Adrenal gland (tissue), 12 donors: ENCODE data around the gene SLC36A3. TPM values are rescaled to one million over a fixed set of nuclear protein-coding genes. Genes with fewer than 3 reads are reported as not detected.

ENCODE experiments used
- DNase-seq, 7 donors: peaks; one replicate each; pipeline ENCODE4 v3.0.0-alpha.2; 2019 to 2020
- H3K27ac ChIP-seq, 5 donors: fragments of 200-600 bp; sonication (generic) in 4 of 5; 1 replicate in 3 of 5; 2 replicates in 2 of 5; pipeline versions ENCODE4 v1.5.1 to v1.8.0; 2016 to 2020; ENCODE audit warnings: mild to moderate bottlenecking in 1 of 5
- H3K27me3 ChIP-seq: fragments of 200-600 bp; 2 replicates; pipeline ENCODE4 v1.8.0; 2021
- H3K36me3 ChIP-seq, 2 donors: fragments of 200-600 bp; replicated peaks in 1 of 2; 1 replicate in 1 of 2; 2 replicates in 1 of 2; pipeline versions ENCODE4 v1.5.1 to v1.8.0; 2018 to 2022
- H3K4me1 ChIP-seq, 2 donors: fragments of 200-600 bp; replicated peaks in 1 of 2; 1 replicate in 1 of 2; 2 replicates in 1 of 2; pipeline versions ENCODE4 v1.5.1 to v1.8.0; 2018 to 2021
- H3K4me3 ChIP-seq, 4 donors: fragments of 200-600 bp; sonication (generic) in 3 of 4; one replicate each; pipeline ENCODE4 v1.5.1; 2016 to 2018
- H3K9me3 ChIP-seq, 3 donors: fragments of 200-600 bp; sonication (generic) in 1 of 3; replicated peaks in 1 of 3; 1 replicate in 2 of 3; 2 replicates in 1 of 3; pipeline versions ENCODE4 v1.5.1 to v1.8.0; 2016 to 2021
- POLR2A ChIP-seq, 2 donors: fragments of 450-650 bp; IDR thresholded peaks; one replicate each; pipeline ENCODE4 v1.6.1; 2017; ENCODE audit warnings: antibody characterized with exemption in 2 of 2, mild to moderate bottlenecking in 2 of 2, moderate library complexity in 1 of 2
- WGBS, 4 donors: extraction: QIAGEN DNeasy Blood & Tissue Kit in 2 of 4; methylation state at CpG; one replicate each; pipeline versions ENCODE4 v1.1.5 to v1.1.7; 2013 to 2017; 5-methylcytosine and 5-hydroxymethylcytosine counted together
- intact Hi-C, 2 donors: fragments of 100-400 bp; cut with DNase I; formaldehyde crosslinking; loops; one replicate each; pipeline versions ENCODE4 v1.14.1 to v1.15.0; 2022 to 2023
- polyA plus RNA-seq, 3 donors: library from polyadenylated mRNA; stranded (reverse); fragments of 200-250 nt in 2 of 3; fragments of 350-450 nt in 1 of 3; fragmentation: Illumina TruSeq in 1 of 3; extraction: RNeasy Lipid Tissue Mini Kit (QIAGEN cat#74804) in 1 of 3; gene quantifications; one replicate each; pipeline ENCODE4 v1.2.3, GENCODE V29; 2013 to 2014
- total RNA-seq, 9 donors: library from RNA; depleted of rRNA in 4 of 9; stranded (reverse); fragments of >200 nt in 4 of 9; fragments of 120-200 nt in 1 of 9; fragmentation: NEBNext Ultra II Directional in 1 of 9; extraction: Animal tissue kit (Norgen Biotek cat#: 25700) in 1 of 9; gene quantifications; one replicate each; pipeline versions ENCODE4 v1.1.0 to v1.2.4, GENCODE V29; 2013 to 2023
- TF ChIP-seq, protein P1 (sequence below), 6 experiments: fragments of 450-650 bp in 4 of 6; fragments of 200-600 bp in 2 of 6; sonication (generic) in 1 of 6; IDR thresholded peaks; 1 replicate in 5 of 6; 2 replicates in 1 of 6; pipeline versions ENCODE4 v1.5.1 to v1.8.0; 2016 to 2021; ENCODE audit warnings: antibody characterized with exemption in 6 of 6, mild to moderate bottlenecking in 2 of 6, moderate library complexity in 1 of 6
- donor health status: healthy with polysubstance abuse.
- donor health status: Bipolar disorder and iron deficiency.
- donor health status: DM: yes; HTN: yes; CAD: no.
- donor health status: DM: no; HTN: no; CAD: no.
- donor health status: DM: no; HTN: no; CAD: no.
- donor health status: DM: yes; HTN: yes; CAD: no.

Gene SLC36A3
- total and polyA plus RNA-seq, 12 donors, result not detected

DNA sequence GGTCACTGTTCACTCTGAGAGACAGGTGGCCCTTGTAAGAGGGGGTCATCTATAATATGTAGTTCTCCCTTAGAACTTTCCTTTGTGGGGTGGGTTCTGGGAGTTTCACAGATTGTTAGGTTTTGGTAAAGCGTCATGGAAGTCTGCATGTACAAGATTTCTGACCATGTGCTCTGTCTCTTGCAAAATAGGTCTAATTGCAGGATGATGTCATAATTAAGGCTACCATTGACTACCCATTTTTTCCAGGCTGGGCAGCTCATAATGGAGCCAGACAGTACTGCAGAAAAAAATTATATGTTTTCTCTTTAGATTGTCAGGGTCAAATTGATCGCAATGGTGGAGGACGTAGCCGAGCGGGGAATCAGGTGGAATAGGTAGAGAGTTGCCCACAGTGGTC, 54.3 kb downstream of the SLC36A3 start:
- intact Hi-C loops, result no loop called here

DNA sequence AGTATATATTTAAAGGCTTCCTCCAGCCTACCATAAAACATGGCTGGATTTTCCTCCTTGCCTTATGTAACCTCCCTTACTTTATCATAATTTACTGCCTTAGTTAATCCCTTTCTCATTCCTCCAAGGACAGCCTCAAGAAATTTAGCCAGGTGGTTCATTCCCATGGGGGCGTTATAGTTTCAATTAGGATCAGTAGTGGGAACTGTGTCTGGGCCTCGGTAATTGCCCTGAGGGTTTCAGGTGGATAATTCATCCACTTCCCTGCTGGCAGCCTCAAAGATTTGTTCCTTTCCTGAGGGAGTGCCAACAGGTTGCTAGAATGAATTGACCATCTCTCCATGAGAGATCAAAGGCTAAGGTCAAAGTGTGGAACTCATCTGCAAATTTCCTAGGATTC, 54.9 kb downstream of the SLC36A3 start:
- no peak overlapping the region for H3K4me3 ChIP-seq
- no peaks in the 10 kb centered on the region for H3K9me3 ChIP-seq
- H3K27me3 ChIP-seq, result no peaks in the 10 kb centered on the region
- DNase-seq, result no peak
- H3K27ac ChIP-seq, result no peak overlapping the region
- H3K36me3 ChIP-seq, result no peaks in the 10 kb centered on the region
- TF ChIP-seq, protein P1, sequence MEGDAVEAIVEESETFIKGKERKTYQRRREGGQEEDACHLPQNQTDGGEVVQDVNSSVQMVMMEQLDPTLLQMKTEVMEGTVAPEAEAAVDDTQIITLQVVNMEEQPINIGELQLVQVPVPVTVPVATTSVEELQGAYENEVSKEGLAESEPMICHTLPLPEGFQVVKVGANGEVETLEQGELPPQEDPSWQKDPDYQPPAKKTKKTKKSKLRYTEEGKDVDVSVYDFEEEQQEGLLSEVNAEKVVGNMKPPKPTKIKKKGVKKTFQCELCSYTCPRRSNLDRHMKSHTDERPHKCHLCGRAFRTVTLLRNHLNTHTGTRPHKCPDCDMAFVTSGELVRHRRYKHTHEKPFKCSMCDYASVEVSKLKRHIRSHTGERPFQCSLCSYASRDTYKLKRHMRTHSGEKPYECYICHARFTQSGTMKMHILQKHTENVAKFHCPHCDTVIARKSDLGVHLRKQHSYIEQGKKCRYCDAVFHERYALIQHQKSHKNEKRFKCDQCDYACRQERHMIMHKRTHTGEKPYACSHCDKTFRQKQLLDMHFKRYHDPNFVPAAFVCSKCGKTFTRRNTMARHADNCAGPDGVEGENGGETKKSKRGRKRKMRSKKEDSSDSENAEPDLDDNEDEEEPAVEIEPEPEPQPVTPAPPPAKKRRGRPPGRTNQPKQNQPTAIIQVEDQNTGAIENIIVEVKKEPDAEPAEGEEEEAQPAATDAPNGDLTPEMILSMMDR (IDR thresholded peaks at IDR 0.05), result no peak
- no peak for TF ChIP-seq POLR2A (IDR thresholded peaks at IDR 0.05)
- WGBS, 4 donors, result 72 to 84% (median 79%) methylated on average over 2 of the region's 2 CpGs
- intact Hi-C loops, result no loop called here
- peaks cover 4 to 9% of the 10 kb centered on the region in 2 donors for H3K4me1 ChIP-seq

More for the DNA sequence above, 54.3 kb downstream of the SLC36A3 start:
- H3K9me3 ChIP-seq, result no peaks in the 10 kb centered on the region
- DNase-seq, result no peak
- no peak overlapping the region for H3K4me3 ChIP-seq
- no peak for TF ChIP-seq POLR2A (IDR thresholded peaks at IDR 0.05)
- TF ChIP-seq, protein P1 (IDR thresholded peaks at IDR 0.05), result no peak
- no peaks in the 10 kb centered on the region for H3K27me3 ChIP-seq
- 74 to 95% (median 85%) methylated on average over 5 of the region's 5 CpGs for WGBS, 4 donors
- H3K4me1 ChIP-seq, result peaks cover 10 to 16% of the 10 kb centered on the region in 2 donors
- H3K36me3 ChIP-seq, result no peaks in the 10 kb centered on the region
- no peak overlapping the region for H3K27ac ChIP-seq

DNA sequence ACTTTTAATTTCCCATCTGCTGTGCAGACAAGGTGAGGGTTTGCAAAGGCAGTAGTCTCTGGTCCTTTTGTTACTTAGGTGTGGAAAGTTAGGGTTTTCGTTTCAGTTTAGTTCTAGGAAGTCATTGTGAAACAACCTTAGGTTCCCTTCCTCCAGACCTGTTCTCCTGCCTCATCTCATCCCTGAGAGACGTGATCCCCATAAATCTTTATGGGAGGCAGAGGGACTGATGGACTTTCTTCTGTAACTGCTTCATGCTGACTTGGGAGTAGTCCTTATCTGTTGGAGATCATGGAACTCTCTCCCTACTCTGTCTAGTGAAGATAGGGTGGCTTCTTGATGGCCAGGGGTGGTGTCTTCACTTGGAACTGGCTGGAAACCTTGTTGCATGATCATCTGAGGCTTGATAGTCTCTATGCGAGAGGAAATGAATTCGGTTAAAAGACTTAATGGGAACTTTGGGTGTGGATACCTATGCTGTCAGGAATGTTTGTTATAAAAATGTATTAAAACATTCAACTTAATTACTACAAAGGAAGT, 57.8 kb downstream of the SLC36A3 start:
- no peak overlapping the region for H3K27ac ChIP-seq
- DNase-seq, result no peak
- H3K36me3 ChIP-seq, result no peaks in the 10 kb centered on the region
- TF ChIP-seq, protein P1 (IDR thresholded peaks at IDR 0.05), result no peak
- no peak for TF ChIP-seq POLR2A (IDR thresholded peaks at IDR 0.05)
- H3K4me1 ChIP-seq, result no peaks in the 10 kb centered on the region
- no peaks in the 10 kb centered on the region for H3K9me3 ChIP-seq
- H3K27me3 ChIP-seq, result no peaks in the 10 kb centered on the region
- intact Hi-C loops, result no loop called here
- no peak overlapping the region for H3K4me3 ChIP-seq
- WGBS, 4 donors, result 72 to 87% (median 82%) methylated on average over 4 of the region's 4 CpGs

- Histone ChIP-seq H3K4me3 (no peak overlapping the region), H3K27me3 (no peaks in the 10 kb centered on the region), H3K27ac (no peak overlapping the region), H3K9me3 (no peaks in the 10 kb centered on the region), H3K36me3 (no peaks in the 10 kb centered on the region), H3K4me1 (no peaks in the 10 kb centered on the region)
- WGBS, 4 donors, result 80 to 92% (median 83%) methylated on average over 1 to 3 of the region's 3 CpGs; no CpG with 5 or more reads in 1 of the 4 donors
- no peak for DNase-seq
- intact Hi-C loops, result loop anchor here in 1 of 2 donors (5.0 kb wide), 1 partner anchor 67 kb away; no protein-coding TSS in a partner anchor
- no peak for TF ChIP-seq POLR2A (IDR thresholded peaks at IDR 0.05)
- TF ChIP-seq, protein P1 (IDR thresholded peaks at IDR 0.05), result no peak
Measured at GRCh38 chr5:151244206-151244605, 59.4 kb downstream of the SLC36A3 start.
